Spinal cord (tissue), 10 donors: ENCODE measurements around the gene CAMK1D. TPM values are rescaled to one million over a fixed set of nuclear protein-coding genes. Genes with fewer than 3 reads are reported as not detected.

Experiments
- DNase-seq, 6 donors: peaks; one replicate each; pipeline versions ENCODE4 v3.0.0 to v3.0.0-alpha.2; 2013 to 2015; ENCODE audit warnings: low spot score in 6 of 6, low read depth in 4 of 6
- H3K27ac ChIP-seq: one replicate; pipeline ENCODE4 v1.5.1; 2013; ENCODE audit warnings: low read depth, low read length, control low read depth
- H3K27me3 ChIP-seq: one replicate; pipeline ENCODE4 v1.6.1; 2013; ENCODE audit warnings: low read length; ENCODE audit not compliant: control insufficient read depth, insufficient read depth
- H3K36me3 ChIP-seq: one replicate; pipeline ENCODE4 v1.6.1; 2013; ENCODE audit warnings: low read length; ENCODE audit not compliant: control insufficient read depth, insufficient read depth
- H3K4me1 ChIP-seq: one replicate; pipeline ENCODE4 v1.6.1; 2013; ENCODE audit warnings: low read length; ENCODE audit not compliant: control insufficient read depth, insufficient read depth
- H3K4me3 ChIP-seq: one replicate; pipeline ENCODE4 v1.5.1; 2013; ENCODE audit warnings: low read depth, low read length, control low read depth
- H3K9me3 ChIP-seq: one replicate; pipeline ENCODE4 v1.6.1; 2013; ENCODE audit warnings: low read length; ENCODE audit not compliant: control insufficient read depth, insufficient read depth
- WGBS: methylation state at CpG from one replicate; pipeline ENCODE4 v1.1.5; 2013; ENCODE audit warnings: missing lambda C conversion rate; ENCODE audit not compliant: insufficient coverage; 5-methylcytosine and 5-hydroxymethylcytosine counted together
- polyA plus RNA-seq, 2 donors: library from polyadenylated mRNA; unstranded; fragments of 120-200 nt; gene quantifications; one replicate each; pipeline ENCODE4 v1.2.1, GENCODE V29; 2013; ENCODE audit not compliant: insufficient read length in 2 of 2
- total RNA-seq, 2 donors: library from RNA; depleted of rRNA in 1 of 2; stranded (reverse); fragments of 120-200 nt in 1 of 2; fragments of >200 nt in 1 of 2; gene quantifications; one replicate each; pipeline versions ENCODE4 v1.2.3 to v1.2.4, GENCODE V29; 2013 to 2014
- donor health status: healthy.

The CAMK1D gene
- total and polyA plus RNA-seq, 4 donors = 25.2 to 39.0 (median 33.9) TPM

GRCh38 chr10:12417331-12417730 lies 68.0 kb downstream of the CAMK1D start:
- DNase-seq = peak in 1 of 6 donors; percentile 61
- peak overlapping the region; percentile 19 for H3K27ac ChIP-seq
- H3K4me1 ChIP-seq = no peaks in the 10 kb centered on the region
- WGBS = 61% methylated on average over 3 of the region's 6 CpGs
- no peaks in the 10 kb centered on the region for H3K27me3 ChIP-seq
- H3K9me3 ChIP-seq = no peaks in the 10 kb centered on the region
- no peak overlapping the region for H3K4me3 ChIP-seq
- no peaks in the 10 kb centered on the region for H3K36me3 ChIP-seq

GRCh38 chr10:12418000-12418399 lies 68.7 kb downstream of the CAMK1D start:
- no peaks in the 10 kb centered on the region for H3K4me1 ChIP-seq
- no peak overlapping the region for H3K4me3 ChIP-seq
- no peak for DNase-seq
- H3K9me3 ChIP-seq = no peaks in the 10 kb centered on the region
- no peaks in the 10 kb centered on the region for H3K27me3 ChIP-seq
- no peaks in the 10 kb centered on the region for H3K36me3 ChIP-seq
- no peak overlapping the region for H3K27ac ChIP-seq
- WGBS = 94% methylated on average over 5 of the region's 7 CpGs

- Histone ChIP-seq H3K9me3 (no peaks in the 10 kb centered on the region), H3K4me3 (no peak overlapping the region), H3K36me3 (no peaks in the 10 kb centered on the region), H3K4me1 (no peaks in the 10 kb centered on the region), H3K27ac (no peak overlapping the region), H3K27me3 (no peaks in the 10 kb centered on the region)
- 91% methylated on average over 12 of the region's 13 CpGs for WGBS
- DNase-seq = no peak
Observed at GRCh38 chr10:12418725-12419261, 69.4 kb downstream of the CAMK1D start.

- Histone ChIP-seq H3K4me1 (no peaks in the 10 kb centered on the region), H3K27me3 (no peaks in the 10 kb centered on the region), H3K4me3 (no peak overlapping the region), H3K9me3 (no peaks in the 10 kb centered on the region), H3K27ac (no peak overlapping the region), H3K36me3 (no peaks in the 10 kb centered on the region)
- 93% methylated on average over 4 of the region's 9 CpGs for WGBS
- DNase-seq = no peak
Observed at GRCh38 chr10:12419262-12419847, 70.0 kb downstream of the CAMK1D start.

- WGBS = 90% methylated on average over 4 of the region's 7 CpGs
- H3K27me3 ChIP-seq = no peaks in the 10 kb centered on the region
- H3K4me1 ChIP-seq = no peaks in the 10 kb centered on the region
- no peaks in the 10 kb centered on the region for H3K9me3 ChIP-seq
- H3K4me3 ChIP-seq = no peak overlapping the region
- H3K27ac ChIP-seq = no peak overlapping the region
- H3K36me3 ChIP-seq = no peaks in the 10 kb centered on the region
- DNase-seq = no peak
Observed at GRCh38 chr10:12420530-12421120, 71.3 kb downstream of the CAMK1D start.

- H3K4me3 ChIP-seq = no peak overlapping the region
- no peaks in the 10 kb centered on the region for H3K27me3 ChIP-seq
- H3K36me3 ChIP-seq = no peaks in the 10 kb centered on the region
- H3K9me3 ChIP-seq = no peaks in the 10 kb centered on the region
- no peaks in the 10 kb centered on the region for H3K4me1 ChIP-seq
- DNase-seq = no peak
- no peak overlapping the region for H3K27ac ChIP-seq
- 94% methylated on average over 10 of the region's 10 CpGs for WGBS
Observed at GRCh38 chr10:12422189-12422588, 72.8 kb downstream of the CAMK1D start.

GRCh38 chr10:12423896-12424295 lies 74.5 kb downstream of the CAMK1D start:
- DNase-seq = no peak
- Histone ChIP-seq H3K36me3 (no peaks in the 10 kb centered on the region), H3K4me1 (no peaks in the 10 kb centered on the region), H3K4me3 (no peak overlapping the region), H3K27ac (no peak overlapping the region), H3K27me3 (no peaks in the 10 kb centered on the region), H3K9me3 (no peaks in the 10 kb centered on the region)
- WGBS = 90% methylated on average over 14 of the region's 14 CpGs

- no peaks in the 10 kb centered on the region for H3K36me3 ChIP-seq
- no peak overlapping the region for H3K4me3 ChIP-seq
- 97% methylated on average over 6 of the region's 8 CpGs for WGBS
- peaks cover 5% of the 10 kb centered on the region for H3K4me1 ChIP-seq
- H3K27ac ChIP-seq = no peak overlapping the region
- no peak for DNase-seq
- H3K9me3 ChIP-seq = no peaks in the 10 kb centered on the region
- H3K27me3 ChIP-seq = no peaks in the 10 kb centered on the region
Observed at GRCh38 chr10:12427276-12427675, 77.9 kb downstream of the CAMK1D start.

GRCh38 chr10:12428447-12429135 lies 79.2 kb downstream of the CAMK1D start:
- Histone ChIP-seq H3K27ac (no peak overlapping the region), H3K27me3 (no peaks in the 10 kb centered on the region), H3K36me3 (no peaks in the 10 kb centered on the region), H3K4me3 (no peak overlapping the region), H3K9me3 (no peaks in the 10 kb centered on the region), H3K4me1 (peaks cover 11% of the 10 kb centered on the region)
- no peak for DNase-seq
- WGBS = 92% methylated on average over 9 of the region's 16 CpGs
